Activated T-cell treated with anti-CD3 and anti-CD28 coated beads, Interleukin-2, amount 50 U/mL, for 24 hours (primary cell): ENCODE results near the gene TEAD1.

Source experiments
- DNase-seq: peaks from one replicate; pipeline ENCODE4 v3.0.0-alpha.2; 2020
- H3K27ac Mint-ChIP-seq: 2 replicates; pipeline ENCODE4 v1.8.0; 2020; ENCODE audit warnings: mild to moderate bottlenecking, mixed read lengths
- H3K27me3 Mint-ChIP-seq: 2 replicates; pipeline ENCODE4 v1.8.0; 2020; ENCODE audit warnings: mixed read lengths
- H3K36me3 Mint-ChIP-seq: 2 replicates; pipeline ENCODE4 v1.8.0; 2020; ENCODE audit warnings: low read depth, mixed read lengths
- H3K4me1 Mint-ChIP-seq: 2 replicates; pipeline ENCODE4 v1.8.0; 2020; ENCODE audit warnings: low read depth, mixed read lengths
- H3K4me3 Mint-ChIP-seq: 2 replicates; pipeline ENCODE4 v1.8.0; 2020; ENCODE audit warnings: mild to moderate bottlenecking, moderate library complexity, mixed read lengths
- H3K9me3 Mint-ChIP-seq: 2 replicates; pipeline ENCODE4 v1.8.0; 2020; ENCODE audit warnings: mixed read lengths

The TEAD1 gene

DNA sequence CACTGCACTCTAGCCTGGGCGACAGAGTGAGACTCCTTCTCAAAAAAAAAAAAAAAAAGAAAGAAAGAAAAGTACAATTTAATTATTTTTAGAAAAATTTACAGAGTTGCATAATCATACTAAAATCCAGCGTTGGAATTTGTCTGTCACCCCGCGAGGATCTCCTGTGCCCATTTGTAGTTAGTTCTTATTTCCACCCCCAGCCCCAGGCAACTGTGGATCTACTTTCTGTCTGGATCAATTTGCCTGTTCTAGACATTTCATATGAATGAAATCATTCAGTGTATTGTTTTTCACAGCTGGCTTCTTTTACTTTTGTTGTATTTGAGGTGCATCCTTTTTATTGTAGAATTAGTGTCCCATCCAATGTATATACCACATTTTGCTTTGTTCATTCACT is 232.3 kb downstream of the TEAD1 start:
- Mint-ChIP-seq H3K4me1 (no peaks in the 10 kb centered on the region), H3K27ac (no peak overlapping the region), H3K27me3 (peaks cover 22% of the 10 kb centered on the region), H3K9me3 (no peaks in the 10 kb centered on the region), H3K4me3 (no peak overlapping the region), H3K36me3 (no peaks in the 10 kb centered on the region)
- DNase-seq: no peak

DNA sequence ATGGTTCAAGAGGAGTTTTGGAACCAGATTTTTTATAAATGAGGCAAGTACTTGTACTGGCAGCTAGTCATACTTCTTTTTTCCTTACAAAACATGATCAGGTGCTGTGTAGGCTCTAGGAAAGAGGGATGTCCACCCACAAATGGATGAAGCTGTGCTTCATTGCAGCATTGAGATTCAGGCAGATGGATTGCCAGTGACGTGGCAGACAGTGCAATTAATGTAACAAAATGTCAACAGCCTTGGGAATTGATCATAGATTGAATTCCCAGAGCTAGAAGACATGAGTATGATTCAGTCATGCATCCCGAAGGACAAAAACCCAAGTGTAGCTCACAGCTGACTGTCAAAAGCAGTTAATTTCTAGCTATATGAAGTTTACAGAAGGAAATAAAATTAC is 235.7 kb downstream of the TEAD1 start:
- Mint-ChIP-seq H3K27ac (no peak overlapping the region), H3K4me3 (no peak overlapping the region), H3K9me3 (no peaks in the 10 kb centered on the region), H3K27me3 (peaks cover 14% of the 10 kb centered on the region), H3K4me1 (no peaks in the 10 kb centered on the region), H3K36me3 (no peaks in the 10 kb centered on the region)
- DNase-seq: no peak

DNA sequence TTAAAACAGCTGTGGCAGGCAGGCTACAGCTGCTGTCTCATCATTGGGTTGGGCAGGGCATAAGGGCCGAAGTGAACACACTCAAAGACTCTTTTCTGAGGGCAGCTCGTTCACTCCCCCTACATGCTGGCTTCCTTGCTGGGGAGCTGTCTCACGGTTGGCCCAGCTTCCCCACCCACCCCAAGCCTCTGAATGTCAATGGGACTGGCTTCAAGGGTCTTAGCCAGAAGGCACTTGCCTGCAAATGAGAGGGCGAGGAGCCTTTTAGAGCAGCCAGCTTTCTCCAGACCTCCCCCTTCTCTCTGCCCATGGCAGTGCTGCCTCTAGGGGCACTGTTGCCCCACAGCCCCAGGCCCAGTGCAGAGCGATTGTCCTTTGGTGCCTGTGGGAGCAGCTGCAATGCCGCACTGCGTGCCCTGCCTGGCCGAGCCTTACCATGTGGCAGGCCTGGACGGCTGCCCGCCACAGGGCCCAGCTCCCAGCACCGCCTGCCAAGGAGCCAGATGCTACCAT is 240.2 kb downstream of the TEAD1 start:
- no peak for DNase-seq
- Mint-ChIP-seq H3K27me3 (peaks cover 22% of the 10 kb centered on the region), H3K27ac (no peak overlapping the region), H3K4me3 (no peak overlapping the region), H3K36me3 (no peaks in the 10 kb centered on the region), H3K9me3 (no peaks in the 10 kb centered on the region), H3K4me1 (no peaks in the 10 kb centered on the region)

DNA sequence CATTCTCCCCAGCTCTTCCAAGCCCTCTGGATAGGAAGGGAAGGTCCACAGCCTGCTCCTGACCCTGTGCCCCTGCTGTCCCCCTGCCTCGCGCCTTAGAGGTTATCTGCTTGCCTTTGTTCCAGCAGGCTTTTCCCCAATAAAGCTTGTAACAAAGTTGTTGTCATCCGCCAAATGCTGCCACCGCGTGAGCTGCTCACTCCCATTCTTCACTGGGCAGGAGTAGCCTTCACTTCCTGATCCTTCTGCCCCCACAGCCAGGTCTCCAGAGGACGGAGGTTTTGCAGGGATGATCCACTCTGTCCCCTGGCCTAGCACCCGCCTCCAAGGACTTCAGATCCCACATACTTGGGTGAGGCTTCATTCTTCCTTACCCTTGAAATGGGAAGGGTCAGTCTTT is 240.9 kb downstream of the TEAD1 start:
- Mint-ChIP-seq H3K36me3 (no peaks in the 10 kb centered on the region), H3K4me1 (no peaks in the 10 kb centered on the region), H3K9me3 (no peaks in the 10 kb centered on the region), H3K4me3 (no peak overlapping the region), H3K27ac (no peak overlapping the region), H3K27me3 (peaks cover 22% of the 10 kb centered on the region)
- DNase-seq: no peak

DNA sequence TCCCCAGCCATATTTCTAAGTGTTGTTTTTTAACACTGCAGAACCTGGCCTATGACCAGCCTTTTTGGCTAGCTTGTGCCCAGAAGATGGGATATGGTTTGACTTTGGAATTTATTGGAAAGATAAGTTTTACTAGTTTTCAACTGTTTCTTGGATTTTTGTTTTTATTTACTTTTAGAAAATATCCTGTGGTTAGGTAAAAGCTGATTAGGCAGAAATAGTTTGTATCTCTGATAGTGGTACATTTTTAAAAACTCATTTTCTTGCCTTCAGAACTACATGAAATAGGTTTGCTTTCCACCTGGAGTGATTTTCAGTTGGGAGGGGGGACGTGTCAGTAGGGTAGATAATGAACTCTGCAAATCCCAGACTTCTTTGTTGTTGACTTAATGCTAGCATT is 243.6 kb downstream of the TEAD1 start:
- H3K36me3 Mint-ChIP-seq: no peaks in the 10 kb centered on the region
- no peak overlapping the region for H3K27ac Mint-ChIP-seq
- no peak overlapping the region for H3K4me3 Mint-ChIP-seq
- no peaks in the 10 kb centered on the region for H3K9me3 Mint-ChIP-seq
- no peak for DNase-seq
- H3K4me1 Mint-ChIP-seq: no peaks in the 10 kb centered on the region
- peaks cover 25% of the 10 kb centered on the region for H3K27me3 Mint-ChIP-seq

DNA sequence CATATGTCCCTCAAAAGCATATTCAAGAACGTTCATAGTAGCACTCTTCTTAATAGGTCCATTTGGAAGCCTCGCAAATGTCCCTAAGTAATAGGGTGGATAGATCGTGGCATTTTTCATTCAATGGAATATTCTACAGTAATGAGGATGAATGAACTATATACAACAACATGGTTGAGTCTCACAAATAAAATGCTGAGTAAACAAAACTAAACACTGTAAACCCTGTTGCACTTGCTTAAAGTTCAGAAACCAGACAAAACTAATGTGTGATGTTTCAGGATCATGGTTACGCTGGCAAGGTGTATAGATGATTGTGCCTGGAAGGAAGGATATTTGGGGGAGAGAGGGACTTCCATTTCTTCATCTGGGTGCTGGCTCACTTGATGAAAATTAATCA is 244.4 kb downstream of the TEAD1 start:
- H3K36me3 Mint-ChIP-seq: no peaks in the 10 kb centered on the region
- no peak overlapping the region for H3K4me3 Mint-ChIP-seq
- H3K27me3 Mint-ChIP-seq: peaks cover 25% of the 10 kb centered on the region
- no peaks in the 10 kb centered on the region for H3K4me1 Mint-ChIP-seq
- no peaks in the 10 kb centered on the region for H3K9me3 Mint-ChIP-seq
- no peak overlapping the region for H3K27ac Mint-ChIP-seq
- DNase-seq: no peak

DNA sequence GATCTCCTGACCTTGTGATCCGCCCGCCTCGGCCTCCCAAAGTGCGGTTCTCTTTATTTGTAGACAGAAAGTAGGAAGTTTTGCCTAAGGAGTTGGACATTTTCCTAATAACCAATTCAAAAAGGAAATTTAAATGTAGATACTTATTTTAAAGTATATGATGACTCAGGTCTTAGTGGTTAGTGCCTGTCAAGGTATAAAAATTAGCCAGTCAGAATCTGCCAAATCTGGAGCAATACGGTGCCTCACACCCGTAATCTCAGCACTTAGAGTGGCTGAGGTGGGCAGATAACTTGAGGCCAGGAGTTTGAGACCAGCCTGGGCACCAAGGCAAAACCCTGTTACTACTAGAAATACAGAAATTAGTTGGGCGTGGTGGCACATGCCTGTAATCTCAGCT is 248.2 kb downstream of the TEAD1 start:
- no peaks in the 10 kb centered on the region for H3K36me3 Mint-ChIP-seq
- H3K9me3 Mint-ChIP-seq: no peaks in the 10 kb centered on the region

DNA sequence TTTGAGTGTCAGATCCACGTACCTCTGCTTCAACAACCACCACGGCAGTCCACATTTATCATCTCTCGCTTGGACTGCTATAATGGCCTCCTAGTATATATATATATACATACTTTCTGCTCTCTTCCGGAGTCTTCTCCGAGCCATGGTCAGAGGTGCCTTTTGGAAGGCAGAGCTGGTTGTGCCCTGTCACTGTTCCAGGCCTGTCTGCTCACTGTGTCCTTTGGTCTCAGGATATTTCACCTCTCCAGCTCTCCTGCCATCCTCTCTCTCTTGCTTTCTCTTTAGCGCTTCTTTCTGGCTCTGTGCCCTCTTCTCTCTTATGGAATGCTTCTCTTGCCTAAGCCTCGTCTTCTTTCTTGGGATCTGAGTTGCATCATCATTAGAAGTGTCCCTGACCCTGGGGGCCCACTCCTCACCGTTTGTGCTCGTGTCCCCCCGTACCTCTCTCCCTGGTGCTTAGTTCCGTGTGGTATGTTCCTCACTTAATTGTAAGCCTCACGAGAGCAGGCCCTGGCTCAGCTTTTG is 248.8 kb downstream of the TEAD1 start:
- Mint-ChIP-seq H3K4me1 (no peaks in the 10 kb centered on the region), H3K27ac (no peak overlapping the region), H3K9me3 (no peaks in the 10 kb centered on the region), H3K4me3 (no peak overlapping the region), H3K27me3 (peaks cover 7% of the 10 kb centered on the region), H3K36me3 (no peaks in the 10 kb centered on the region)
- no peak for DNase-seq

More for the DNA sequence above, 248.2 kb downstream of the TEAD1 start:
- Mint-ChIP-seq H3K27me3 (peaks cover 7% of the 10 kb centered on the region), H3K27ac (no peak overlapping the region), H3K4me1 (no peaks in the 10 kb centered on the region), H3K4me3 (no peak overlapping the region)
- no peak for DNase-seq

DNA sequence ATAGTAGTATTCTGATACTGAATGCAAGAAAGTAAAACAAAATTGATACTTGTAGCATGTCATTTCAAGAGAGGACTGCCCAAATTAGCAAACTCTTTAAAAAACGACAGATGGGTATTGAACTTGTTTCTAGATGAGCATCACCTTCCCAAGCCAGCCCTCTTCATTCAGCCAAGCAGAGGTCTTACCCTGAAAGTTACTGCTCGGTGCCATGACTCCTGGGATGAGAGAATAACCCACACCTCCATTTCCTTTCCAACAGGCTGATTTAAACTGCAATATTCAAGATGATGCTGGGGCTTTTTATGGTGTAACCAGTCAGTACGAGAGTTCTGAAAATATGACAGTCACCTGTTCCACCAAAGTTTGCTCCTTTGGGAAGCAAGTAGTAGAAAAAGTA is 250.4 kb downstream of the TEAD1 start:
- no peak overlapping the region for H3K4me3 Mint-ChIP-seq
- H3K9me3 Mint-ChIP-seq: no peaks in the 10 kb centered on the region
- DNase-seq: no peak
- no peaks in the 10 kb centered on the region for H3K4me1 Mint-ChIP-seq
- H3K27me3 Mint-ChIP-seq: peaks cover 6% of the 10 kb centered on the region
- no peaks in the 10 kb centered on the region for H3K36me3 Mint-ChIP-seq
- no peak overlapping the region for H3K27ac Mint-ChIP-seq

DNA sequence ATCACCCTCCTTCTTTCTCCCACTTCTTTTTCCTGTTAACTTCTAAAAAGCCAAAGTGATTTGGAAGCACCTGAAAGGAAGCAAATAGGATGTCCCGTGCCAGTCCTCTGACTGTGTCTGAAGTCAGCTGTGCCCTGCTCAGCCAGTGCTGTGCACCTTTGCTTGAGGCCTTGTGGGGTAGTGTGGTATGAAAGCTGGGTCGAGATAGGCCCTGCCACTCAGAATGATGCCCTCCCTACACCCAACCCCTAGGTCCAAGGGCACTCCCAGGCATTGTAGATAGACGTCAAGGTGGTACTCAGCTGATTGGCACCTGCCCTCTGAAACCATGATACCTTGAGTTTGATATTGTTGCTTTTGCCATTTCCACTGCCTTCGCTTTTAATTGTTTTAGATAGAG is 251.3 kb downstream of the TEAD1 start:
- Mint-ChIP-seq H3K27ac (no peak overlapping the region), H3K36me3 (no peaks in the 10 kb centered on the region), H3K4me3 (no peak overlapping the region), H3K4me1 (no peaks in the 10 kb centered on the region), H3K27me3 (peaks cover 6% of the 10 kb centered on the region), H3K9me3 (no peaks in the 10 kb centered on the region)
- DNase-seq: no peak

DNA sequence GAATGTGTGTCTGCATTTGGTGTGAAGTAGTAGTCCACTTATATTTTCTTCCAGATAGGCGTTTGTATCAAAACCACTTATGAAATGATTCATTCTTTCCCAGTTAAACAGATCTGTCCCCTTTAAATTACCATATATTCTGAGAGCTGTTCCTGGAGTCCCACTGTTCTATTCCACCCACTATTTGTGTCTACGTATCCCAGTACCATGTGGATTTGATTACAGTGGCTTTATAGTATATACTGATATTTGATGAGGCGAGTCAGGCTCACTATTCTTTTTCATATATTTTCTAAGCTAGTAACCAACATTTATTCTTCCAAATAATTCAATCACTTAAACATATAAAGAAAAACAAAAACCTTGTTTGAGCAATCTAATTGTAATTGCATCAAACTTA is 253.0 kb downstream of the TEAD1 start:
- H3K36me3 Mint-ChIP-seq: no peaks in the 10 kb centered on the region
- DNase-seq: no peak
- no peak overlapping the region for H3K27ac Mint-ChIP-seq
- H3K9me3 Mint-ChIP-seq: no peaks in the 10 kb centered on the region
- H3K4me1 Mint-ChIP-seq: no peaks in the 10 kb centered on the region
- H3K27me3 Mint-ChIP-seq: peaks cover 3% of the 10 kb centered on the region
- H3K4me3 Mint-ChIP-seq: no peak overlapping the region

DNA sequence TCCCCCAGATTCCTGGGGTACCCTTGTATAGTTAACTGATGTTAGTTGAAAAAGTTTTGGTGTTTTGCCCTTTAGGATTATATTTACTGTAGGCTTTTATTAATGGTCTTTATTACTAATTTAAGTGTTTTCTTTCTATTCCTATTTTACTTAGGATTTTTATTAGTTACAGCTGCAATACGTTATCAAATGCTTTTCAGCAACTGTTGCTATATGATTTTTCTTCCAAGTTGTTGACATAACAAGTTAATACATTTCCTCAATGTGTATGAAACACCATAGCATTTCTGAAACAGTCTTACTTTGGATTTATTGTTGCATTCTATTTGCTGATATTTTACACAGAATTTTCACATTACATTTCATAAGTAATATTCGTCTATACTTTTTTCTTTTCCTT is 253.7 kb downstream of the TEAD1 start:
- H3K4me1 Mint-ChIP-seq: no peaks in the 10 kb centered on the region
- no peak for DNase-seq
- peaks cover 3% of the 10 kb centered on the region for H3K27me3 Mint-ChIP-seq
- no peak overlapping the region for H3K27ac Mint-ChIP-seq
- no peak overlapping the region for H3K4me3 Mint-ChIP-seq
- H3K9me3 Mint-ChIP-seq: no peaks in the 10 kb centered on the region
- no peaks in the 10 kb centered on the region for H3K36me3 Mint-ChIP-seq

DNA sequence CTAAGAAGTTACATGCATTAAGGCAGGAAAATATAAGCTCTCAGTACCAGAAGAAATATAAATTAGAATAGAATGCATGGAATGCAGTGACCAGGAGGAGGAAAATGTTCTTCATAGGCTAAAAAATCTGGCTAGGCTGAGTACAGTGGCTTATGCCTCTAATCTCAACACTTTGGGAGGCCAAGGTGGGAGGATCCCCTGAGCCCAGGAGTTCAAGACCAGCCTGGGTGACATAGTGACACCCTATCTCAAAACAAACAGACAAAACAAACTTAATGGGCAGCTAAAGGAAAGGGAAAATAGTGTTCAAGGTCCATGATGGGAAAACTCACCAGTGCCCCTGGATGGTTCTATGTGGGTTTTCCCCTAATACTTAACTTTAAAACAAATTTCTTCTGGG is 256.6 kb downstream of the TEAD1 start:
- H3K27me3 Mint-ChIP-seq: peaks cover 6% of the 10 kb centered on the region
- no peaks in the 10 kb centered on the region for H3K9me3 Mint-ChIP-seq
- no peaks in the 10 kb centered on the region for H3K36me3 Mint-ChIP-seq
- no peaks in the 10 kb centered on the region for H3K4me1 Mint-ChIP-seq
- no peak overlapping the region for H3K4me3 Mint-ChIP-seq
- H3K27ac Mint-ChIP-seq: no peak overlapping the region
- no peak for DNase-seq

DNA sequence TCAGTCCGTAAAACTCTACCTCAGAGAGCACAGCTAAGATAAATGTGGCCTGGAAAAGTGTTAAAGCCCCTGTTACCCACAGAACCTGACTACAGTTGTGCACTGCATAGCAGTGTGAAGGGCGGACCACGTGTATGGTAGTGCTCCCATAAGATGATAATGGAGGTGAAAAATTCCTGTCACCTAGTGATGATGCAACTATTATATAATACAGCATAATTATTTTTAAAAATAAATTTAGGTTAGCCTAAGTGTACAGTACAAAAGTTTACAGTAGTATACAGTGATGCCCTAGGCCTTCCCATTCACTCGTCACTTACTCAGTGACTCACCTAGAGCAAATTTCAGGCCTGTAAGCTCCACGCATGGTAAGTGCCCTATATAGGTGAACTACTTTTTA is 258.3 kb downstream of the TEAD1 start:
- H3K4me3 Mint-ChIP-seq: no peak overlapping the region
- H3K36me3 Mint-ChIP-seq: no peaks in the 10 kb centered on the region
- H3K4me1 Mint-ChIP-seq: no peaks in the 10 kb centered on the region
- DNase-seq: no peak
- H3K27me3 Mint-ChIP-seq: peaks cover 6% of the 10 kb centered on the region
- no peaks in the 10 kb centered on the region for H3K9me3 Mint-ChIP-seq
- no peak overlapping the region for H3K27ac Mint-ChIP-seq

DNA sequence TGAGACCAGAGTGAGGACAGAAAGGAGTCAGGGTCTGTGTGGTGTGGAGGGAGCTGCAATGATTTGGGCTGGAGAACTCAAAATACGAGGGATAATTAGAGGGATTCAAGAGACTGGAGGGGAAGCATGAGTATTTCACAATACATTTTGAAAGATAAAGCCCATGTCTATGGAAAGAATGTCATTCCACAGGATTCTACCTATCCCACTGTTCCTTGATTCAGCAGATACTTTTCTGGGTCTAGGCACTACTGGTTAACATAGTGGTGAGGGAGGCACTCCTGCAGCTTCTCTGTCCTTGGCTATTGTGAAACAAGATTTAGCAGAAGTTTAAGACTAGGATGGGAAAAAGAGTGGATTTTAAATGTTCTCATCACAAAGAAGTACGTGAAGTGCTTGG is 262.0 kb downstream of the TEAD1 start:
- Mint-ChIP-seq H3K9me3 (no peaks in the 10 kb centered on the region), H3K27me3 (peaks cover 18% of the 10 kb centered on the region), H3K4me1 (no peaks in the 10 kb centered on the region), H3K27ac (no peak overlapping the region), H3K36me3 (no peaks in the 10 kb centered on the region), H3K4me3 (no peak overlapping the region)
- no peak for DNase-seq

DNA sequence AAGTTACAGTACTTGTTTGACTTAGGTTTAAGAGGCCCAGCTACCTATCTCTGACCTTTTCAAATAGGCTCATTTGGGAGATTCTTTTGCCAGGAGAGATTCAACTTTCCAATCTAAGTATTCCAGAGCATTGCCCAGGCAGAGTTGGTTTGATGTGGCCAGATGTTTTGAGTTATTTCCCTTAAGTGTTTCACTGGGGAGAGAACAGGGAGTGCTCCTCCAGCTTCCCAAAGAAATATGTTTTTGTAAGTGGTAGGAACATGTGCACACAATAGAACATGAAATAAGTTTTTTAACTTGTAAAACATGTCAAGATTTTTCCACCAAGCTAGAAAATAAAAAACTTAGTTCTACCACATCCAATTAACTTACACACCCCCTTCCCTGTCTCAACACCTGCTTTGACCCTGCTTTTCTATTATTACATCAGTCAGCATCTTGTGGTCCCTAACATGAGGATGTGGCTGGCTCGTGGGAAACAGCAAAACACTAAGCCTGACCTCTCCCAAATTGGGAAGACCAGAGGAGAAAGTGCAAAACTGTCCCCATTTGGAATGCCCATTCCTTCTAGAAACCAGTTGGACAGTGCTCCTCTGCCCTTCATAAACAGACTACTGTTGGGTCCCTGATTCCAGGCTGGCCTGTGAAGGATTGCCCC is 264.5 kb downstream of the TEAD1 start:
- H3K9me3 Mint-ChIP-seq: no peaks in the 10 kb centered on the region
- no peaks in the 10 kb centered on the region for H3K4me1 Mint-ChIP-seq
- no peak overlapping the region for H3K4me3 Mint-ChIP-seq
- H3K36me3 Mint-ChIP-seq: no peaks in the 10 kb centered on the region
- H3K27me3 Mint-ChIP-seq: peaks cover 30% of the 10 kb centered on the region
- no peak overlapping the region for H3K27ac Mint-ChIP-seq
- DNase-seq: no peak
